H9 (cell line): ENCODE data around the gene TRAPPC2L. TPM values are rescaled to one million over a fixed set of nuclear protein-coding genes. Genes with fewer than 3 reads are reported as not detected.

Source experiments
- DNase-seq: peaks from one replicate; pipeline ENCODE4 v3.0.0-alpha.2; 2017
- H2AFZ ChIP-seq: one replicate; pipeline ENCODE4 v1.6.1; 2013; ENCODE audit warnings: mild to moderate bottlenecking, low read length, control low read depth, moderate library complexity
- H2AK5ac ChIP-seq: 2 replicates; pipeline ENCODE4 v1.6.1; 2013; ENCODE audit warnings: low read length, control low read depth, mixed read lengths; ENCODE audit not compliant: insufficient read length
- H2BK120ac ChIP-seq: one replicate; pipeline ENCODE4 v1.6.1; 2013; ENCODE audit warnings: low read depth, mild to moderate bottlenecking, low read length, control low read depth, inconsistent platforms; ENCODE audit not compliant: poor library complexity, severe bottlenecking
- H2BK12ac ChIP-seq: 2 replicates; pipeline ENCODE4 v1.6.1; 2013; ENCODE audit warnings: low read length, control low read depth, mixed read lengths, low read depth; ENCODE audit not compliant: insufficient read length
- H2BK15ac ChIP-seq: 2 replicates; pipeline ENCODE4 v1.6.1; 2013; ENCODE audit warnings: low read depth, low read length, control low read depth
- H2BK20ac ChIP-seq: one replicate; pipeline ENCODE4 v1.6.1; 2013; ENCODE audit warnings: low read depth, mild to moderate bottlenecking, low read length, control low read depth, inconsistent platforms; ENCODE audit not compliant: poor library complexity, severe bottlenecking
- H2BK5ac ChIP-seq: 2 replicates; pipeline ENCODE4 v1.6.1; 2013; ENCODE audit warnings: low read length, control low read depth, mixed read lengths; ENCODE audit not compliant: insufficient read length
- H3K14ac ChIP-seq: 2 replicates; pipeline ENCODE4 v1.6.1; 2013; ENCODE audit warnings: low read length, control low read depth; ENCODE audit not compliant: insufficient read depth
- H3K18ac ChIP-seq: 2 replicates; pipeline ENCODE4 v1.6.1; 2013; ENCODE audit warnings: low read depth, mild to moderate bottlenecking, mixed read lengths, low read length, control low read depth; ENCODE audit not compliant: insufficient read length
- H3K23ac ChIP-seq: 2 replicates; pipeline ENCODE4 v1.6.1; 2013; ENCODE audit warnings: low read length, control low read depth, mixed read lengths, low read depth; ENCODE audit not compliant: insufficient read length
- H3K23me2 ChIP-seq: 2 replicates; pipeline ENCODE4 v1.6.1; 2013; ENCODE audit warnings: low read depth, mild to moderate bottlenecking, mixed read lengths, low read length, control low read depth; ENCODE audit not compliant: insufficient read length, poor library complexity, severe bottlenecking
- H3K27ac ChIP-seq: 2 replicates; pipeline ENCODE4 v1.5.1; 2013; ENCODE audit warnings: low read length, control low read depth, mixed read lengths, low read depth; ENCODE audit not compliant: insufficient read length
- H3K27me3 ChIP-seq: 2 replicates; pipeline ENCODE4 v1.6.1; 2013; ENCODE audit warnings: low read length, control low read depth, inconsistent platforms; ENCODE audit not compliant: insufficient read depth
- H3K4ac ChIP-seq: 2 replicates; pipeline ENCODE4 v1.6.1; 2013; ENCODE audit warnings: low read depth, mild to moderate bottlenecking, control low read depth, inconsistent platforms, low read length, moderate library complexity
- H3K4me1 ChIP-seq: 2 replicates; pipeline ENCODE4 v1.6.1; 2013; ENCODE audit warnings: low read length, control low read depth, inconsistent platforms; ENCODE audit not compliant: insufficient read depth
- H3K4me2 ChIP-seq: 2 replicates; pipeline ENCODE4 v1.6.1; 2013; ENCODE audit warnings: low read length, control low read depth, mixed read lengths; ENCODE audit not compliant: insufficient read length, insufficient read depth
- H3K56ac ChIP-seq: 2 replicates; pipeline ENCODE4 v1.6.1; 2013; ENCODE audit warnings: low read depth, mild to moderate bottlenecking, mixed read lengths, low read length, control low read depth; ENCODE audit not compliant: insufficient read length
- H3K79me1 ChIP-seq: 2 replicates; pipeline ENCODE4 v1.6.1; 2013; ENCODE audit warnings: low read depth, mild to moderate bottlenecking, moderate library complexity, low read length, control low read depth, inconsistent platforms; ENCODE audit not compliant: insufficient read depth, poor library complexity, severe bottlenecking
- H3K79me2 ChIP-seq: 2 replicates; pipeline ENCODE4 v1.6.1; 2013; ENCODE audit warnings: low read length, control low read depth, inconsistent platforms; ENCODE audit not compliant: insufficient read depth
- H3K9ac ChIP-seq: 2 replicates; pipeline ENCODE4 v1.6.1; 2013; ENCODE audit warnings: low read length, control low read depth, mixed read lengths; ENCODE audit not compliant: insufficient read length; ENCODE audit errors: extremely low read depth
- H3K9me3 ChIP-seq: one replicate; pipeline ENCODE4 v1.6.1; 2013; ENCODE audit warnings: low read depth, low read length, inconsistent platforms; ENCODE audit not compliant: control insufficient read depth
- H3T11ph ChIP-seq: one replicate; pipeline ENCODE4 v1.6.1; 2013; ENCODE audit warnings: mild to moderate bottlenecking, low read length, control low read depth, inconsistent platforms
- H4K20me1 ChIP-seq: one replicate; pipeline ENCODE4 v1.6.1; 2013; ENCODE audit not compliant: control insufficient read depth, insufficient read length, insufficient read depth
- H4K5ac ChIP-seq: 2 replicates; pipeline ENCODE4 v1.6.1; 2013; ENCODE audit warnings: low read depth, mild to moderate bottlenecking, mixed read lengths, low read length, control low read depth; ENCODE audit not compliant: insufficient read length
- H4K8ac ChIP-seq: replicated peaks from 2 replicates; pipeline ENCODE4 v1.6.1; 2013; ENCODE audit warnings: low read length, control low read depth, mixed read lengths, low read depth; ENCODE audit not compliant: insufficient read length
- H4K91ac ChIP-seq: 2 replicates; pipeline ENCODE4 v1.6.1; 2013; ENCODE audit warnings: low read depth, mild to moderate bottlenecking, moderate library complexity, mixed read lengths, low read length, control low read depth; ENCODE audit not compliant: insufficient read length
- H3K27ac Mint-ChIP-seq, 3 experiments: 2 replicates in 2 of 3; 3 replicates in 1 of 3; pipeline ENCODE4 v1.8.0; 2020 to 2021; ENCODE audit warnings: mixed read lengths in 3 of 3, mild to moderate bottlenecking in 1 of 3, moderate library complexity in 1 of 3
- H3K27me3 Mint-ChIP-seq: 2 replicates; pipeline ENCODE4 v1.8.0; 2021; ENCODE audit warnings: low read depth, mild to moderate bottlenecking, moderate library complexity, mixed read lengths
- H3K36me3 Mint-ChIP-seq, 3 experiments: 2 replicates in 2 of 3; 3 replicates in 1 of 3; pipeline ENCODE4 v1.8.0; 2020 to 2021; ENCODE audit warnings: low read depth in 3 of 3, mixed read lengths in 3 of 3; ENCODE audit not compliant: insufficient read depth in 1 of 3
- H3K4me1 Mint-ChIP-seq, 2 experiments: 2 replicates each; pipeline ENCODE4 v1.8.0; 2020; ENCODE audit warnings: mixed read lengths in 2 of 2
- H3K4me3 Mint-ChIP-seq, 2 experiments: 2 replicates in 1 of 2; 3 replicates in 1 of 2; pipeline ENCODE4 v1.8.0; 2020 to 2021; ENCODE audit warnings: mild to moderate bottlenecking in 2 of 2, mixed read lengths in 2 of 2, moderate library complexity in 1 of 2
- H3K9me3 Mint-ChIP-seq, 2 experiments: 2 replicates in 1 of 2; 3 replicates in 1 of 2; pipeline ENCODE4 v1.8.0; 2020; ENCODE audit warnings: mild to moderate bottlenecking in 2 of 2, mixed read lengths in 2 of 2, moderate library complexity in 1 of 2
- WGBS: extraction: QIAGEN DNeasy Blood & Tissue Kit; methylation state at CpG from one replicate; pipeline ENCODE4 v1.1.7; 2013; ENCODE audit warnings: missing lambda C conversion rate, low lambda C conversion rate, mixed read lengths; ENCODE audit not compliant: insufficient read length; ENCODE audit errors: extremely low coverage; 5-methylcytosine and 5-hydroxymethylcytosine counted together
- total RNA-seq: library from RNA; stranded (reverse); gene quantifications from 2 replicates; pipeline ENCODE4 v1.2.1, GENCODE V29; 2021
- TF ChIP-seq, protein P1 (sequence below): fragments of 200-600 bp; sonication (generic); conservative IDR thresholded peaks from 3 replicates; pipeline ENCODE4 v1.8.0; 2021; ENCODE audit warnings: antibody characterized with exemption, mild to moderate bottlenecking

Gene TRAPPC2L
- total RNA-seq, 1 experiment from 2014 or later: 90.3 TPM

DNA sequence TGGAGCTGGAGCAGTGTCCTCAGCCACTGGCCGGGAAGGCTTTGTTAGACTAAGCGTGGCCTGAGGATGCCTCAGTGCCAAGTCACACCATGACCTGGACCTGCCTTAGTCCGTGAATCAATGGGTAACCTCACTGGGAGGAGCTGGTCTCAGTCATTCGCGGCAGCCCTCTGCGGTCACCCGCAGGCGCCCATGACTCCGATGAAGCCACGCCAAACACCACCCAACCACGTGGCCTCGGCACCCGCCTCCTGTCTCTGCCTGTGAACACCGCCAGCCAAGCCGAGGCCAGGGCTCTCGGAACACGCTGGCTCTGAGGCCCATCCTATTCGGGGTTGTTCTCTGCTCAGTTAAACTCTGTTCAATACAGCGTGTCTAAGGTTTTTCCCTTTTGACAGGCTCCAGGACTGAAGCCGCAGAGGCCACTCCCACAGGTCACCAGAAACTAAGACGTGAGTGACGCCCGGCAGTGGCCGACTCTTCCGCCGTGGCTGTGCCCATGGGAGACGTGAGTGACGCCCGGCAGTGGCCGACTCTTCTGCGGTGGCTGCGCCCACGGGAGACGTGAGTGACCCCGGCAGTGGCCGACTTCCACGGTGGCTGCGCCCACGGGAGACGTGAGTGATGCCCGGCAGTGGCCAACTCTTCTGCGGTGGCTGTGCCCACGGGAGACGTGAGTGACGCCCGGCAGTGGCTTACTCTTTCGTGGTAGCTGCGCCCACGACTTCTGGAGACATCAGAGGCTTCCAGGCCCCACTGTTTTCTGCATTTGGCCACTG is 26.4 kb downstream of the TRAPPC2L start:
- no peaks in the 10 kb centered on the region for H3K79me1 ChIP-seq
- no peak overlapping the region for H3K27ac Mint-ChIP-seq
- no peak overlapping the region for H2BK12ac ChIP-seq
- no peak overlapping the region for H2BK5ac ChIP-seq
- H3K56ac ChIP-seq: no peak overlapping the region
- H4K20me1 ChIP-seq: no peaks in the 10 kb centered on the region
- no peaks in the 10 kb centered on the region for H3K23me2 ChIP-seq
- H2BK15ac ChIP-seq: no peak overlapping the region
- no peak overlapping the region for H4K91ac ChIP-seq
- no peak overlapping the region for H3K4me2 ChIP-seq
- TF ChIP-seq, protein P1, sequence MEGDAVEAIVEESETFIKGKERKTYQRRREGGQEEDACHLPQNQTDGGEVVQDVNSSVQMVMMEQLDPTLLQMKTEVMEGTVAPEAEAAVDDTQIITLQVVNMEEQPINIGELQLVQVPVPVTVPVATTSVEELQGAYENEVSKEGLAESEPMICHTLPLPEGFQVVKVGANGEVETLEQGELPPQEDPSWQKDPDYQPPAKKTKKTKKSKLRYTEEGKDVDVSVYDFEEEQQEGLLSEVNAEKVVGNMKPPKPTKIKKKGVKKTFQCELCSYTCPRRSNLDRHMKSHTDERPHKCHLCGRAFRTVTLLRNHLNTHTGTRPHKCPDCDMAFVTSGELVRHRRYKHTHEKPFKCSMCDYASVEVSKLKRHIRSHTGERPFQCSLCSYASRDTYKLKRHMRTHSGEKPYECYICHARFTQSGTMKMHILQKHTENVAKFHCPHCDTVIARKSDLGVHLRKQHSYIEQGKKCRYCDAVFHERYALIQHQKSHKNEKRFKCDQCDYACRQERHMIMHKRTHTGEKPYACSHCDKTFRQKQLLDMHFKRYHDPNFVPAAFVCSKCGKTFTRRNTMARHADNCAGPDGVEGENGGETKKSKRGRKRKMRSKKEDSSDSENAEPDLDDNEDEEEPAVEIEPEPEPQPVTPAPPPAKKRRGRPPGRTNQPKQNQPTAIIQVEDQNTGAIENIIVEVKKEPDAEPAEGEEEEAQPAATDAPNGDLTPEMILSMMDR: no peak
- H3K79me2 ChIP-seq: no peaks in the 10 kb centered on the region
- no peaks in the 10 kb centered on the region for H3K4me1 ChIP-seq
- H3K4me3 Mint-ChIP-seq: no peak overlapping the region
- H3K18ac ChIP-seq: no peak overlapping the region
- H2BK120ac ChIP-seq: no peak overlapping the region
- H3K36me3 Mint-ChIP-seq: no peaks in the 10 kb centered on the region
- no peak overlapping the region for H2BK20ac ChIP-seq
- H3K4ac ChIP-seq: no peak overlapping the region
- no peak overlapping the region for H3K27ac ChIP-seq
- peaks cover 4% of the 10 kb centered on the region for H3K27me3 Mint-ChIP-seq
- WGBS: no CpG with 5 or more reads among the region's 49 CpGs
- no peak overlapping the region for H2AK5ac ChIP-seq
- no peaks in the 10 kb centered on the region for H3K27me3 ChIP-seq
- DNase-seq: no peak
- no peak overlapping the region for H2AFZ ChIP-seq
- H3K14ac ChIP-seq: no peak overlapping the region
- H3T11ph ChIP-seq: no peak overlapping the region
- no peak overlapping the region for H4K8ac ChIP-seq
- no peaks in the 10 kb centered on the region for H3K9me3 Mint-ChIP-seq
- H3K4me1 Mint-ChIP-seq: peaks cover 0 to 11% of the 10 kb centered on the region in 2 experiments; a peak in 1 of 4 replicates
- H4K5ac ChIP-seq: no peak overlapping the region
- no peaks in the 10 kb centered on the region for H3K9me3 ChIP-seq
- no peak overlapping the region for H3K23ac ChIP-seq
- no peak overlapping the region for H3K9ac ChIP-seq
